A673 (cell line): ENCODE results near the gene ANK3. TPM values are rescaled to one million over a fixed set of nuclear protein-coding genes. Genes with fewer than 3 reads are reported as not detected.

Experiments
- BruUV-seq: library from RNA; stranded (reverse); fragments of 400-500 nt; replicated peaks from 2 replicates; lab custom pipeline; 2021; lab: Mats Ljungman, UMichigan
- CTCF ChIA-PET: fragments of 300-600 bp; sonication (Branson Sonifier 250); formaldehyde crosslinking; loops from one replicate; lab custom pipeline; 2022; ENCODE audit warnings: antibody characterized with exemption; lab: Charles Lee
- POLR2A ChIA-PET: fragments of 300-600 bp; sonication (Branson Sonifier 250); formaldehyde crosslinking; loops from one replicate; lab custom pipeline; 2022; ENCODE audit warnings: antibody characterized with exemption; ENCODE audit not compliant: low non-redundant PET; lab: Charles Lee
- DNase-seq: peaks from one replicate; pipeline ENCODE4 v3.0.0-alpha.2; 2015; ENCODE audit warnings: low spot score
- H3K27ac ChIP-seq: fragments of 200-600 bp; sonication (generic); 2 replicates; pipeline ENCODE4 v1.5.1; 2016; ENCODE audit warnings: mixed run types, low read depth, mild to moderate bottlenecking, mixed read lengths, antibody characterized with exemption, low read length; ENCODE audit not compliant: poor library complexity, severe bottlenecking
- H3K27me3 ChIP-seq: fragments of 200-600 bp; sonication (generic); replicated peaks from 2 replicates; pipeline ENCODE4 v1.6.1; 2017; ENCODE audit warnings: mixed run types, low read depth, mild to moderate bottlenecking, mixed read lengths, antibody characterized with exemption, low read length; ENCODE audit not compliant: insufficient read depth, poor library complexity
- H3K36me3 ChIP-seq: fragments of 200-600 bp; sonication (generic); 2 replicates; pipeline ENCODE4 v1.6.1; 2016; ENCODE audit warnings: mixed run types, mild to moderate bottlenecking, mixed read lengths, antibody characterized with exemption, low read length; ENCODE audit not compliant: insufficient read depth, poor library complexity, severe bottlenecking
- H3K4me1 ChIP-seq: fragments of 200-600 bp; sonication (generic); 2 replicates; pipeline ENCODE4 v1.6.1; 2017; ENCODE audit warnings: mixed run types, mild to moderate bottlenecking, mixed read lengths, antibody characterized with exemption, low read length; ENCODE audit not compliant: insufficient read depth, poor library complexity, severe bottlenecking
- H3K4me3 ChIP-seq: fragments of 200-600 bp; sonication (generic); 2 replicates; pipeline ENCODE4 v1.5.1; 2016; ENCODE audit warnings: low read depth, mixed run types, mild to moderate bottlenecking, mixed read lengths, low read length; ENCODE audit not compliant: poor library complexity, severe bottlenecking
- H3K9me3 ChIP-seq: fragments of 200-600 bp; sonication (generic); 2 replicates; pipeline ENCODE4 v1.6.1; 2016; ENCODE audit warnings: mixed run types, low read depth, mild to moderate bottlenecking, mixed read lengths, antibody characterized with exemption, low read length; ENCODE audit not compliant: poor library complexity, severe bottlenecking
- EZH2 ChIP-seq: fragments of 200-600 bp; sonication (generic); IDR thresholded peaks from 2 replicates; pipeline ENCODE4 v1.6.1; 2017; ENCODE audit warnings: borderline replicate concordance, low read depth, mild to moderate bottlenecking, mixed read lengths, antibody characterized with exemption, low read length; ENCODE audit not compliant: poor library complexity, severe bottlenecking
- intact Hi-C: fragments of 100-400 bp; cut with micrococcal nuclease; formaldehyde crosslinking; loops from one replicate; pipeline ENCODE4 v1.10.0; 2022; ENCODE audit not compliant: unreplicated experiment
- total RNA-seq: library from RNA; stranded (reverse); gene quantifications from 2 replicates; pipeline ENCODE4 v1.2.3, GENCODE V29; 2021
- TF ChIP-seq, protein P1 (sequence below): fragments of 300-800, 200-600 bp; sonication (generic); conservative IDR thresholded peaks from 2 replicates; pipeline ENCODE4 v1.5.1; 2017; ENCODE audit warnings: low read depth, mild to moderate bottlenecking, antibody characterized with exemption, low read length, moderate library complexity, mixed read lengths

The ANK3 gene
- total RNA-seq, 1 experiment from 2014 or later = 13.5 TPM

DNA sequence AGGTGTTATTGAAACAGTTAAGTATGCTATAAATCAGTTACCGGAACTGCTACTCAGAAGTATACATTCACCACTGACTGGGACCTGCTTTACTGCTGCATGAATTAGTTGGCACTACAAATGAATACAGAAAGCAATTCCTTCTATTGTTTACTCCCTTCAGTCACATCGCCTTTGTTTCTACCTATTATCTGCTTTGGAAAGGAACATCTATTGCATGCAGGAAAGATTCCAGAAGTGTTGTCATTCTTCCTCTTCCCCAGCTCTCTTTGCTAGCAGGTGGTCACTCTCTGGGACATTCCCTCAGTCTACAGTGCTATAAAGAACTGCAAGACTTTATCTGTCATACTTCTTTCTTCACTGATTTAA, 131.3 kb downstream of the ANK3 start:
- Histone ChIP-seq H3K9me3 (no peaks in the 10 kb centered on the region), H3K36me3 (no peaks in the 10 kb centered on the region), H3K27me3 (no peaks in the 10 kb centered on the region), H3K4me3 (no peak overlapping the region), H3K4me1 (peaks cover 6% of the 10 kb centered on the region), H3K27ac (no peak overlapping the region)
- BruUV-seq = no TSS peak
- no peak for TF ChIP-seq EZH2
- TF ChIP-seq, protein P1, sequence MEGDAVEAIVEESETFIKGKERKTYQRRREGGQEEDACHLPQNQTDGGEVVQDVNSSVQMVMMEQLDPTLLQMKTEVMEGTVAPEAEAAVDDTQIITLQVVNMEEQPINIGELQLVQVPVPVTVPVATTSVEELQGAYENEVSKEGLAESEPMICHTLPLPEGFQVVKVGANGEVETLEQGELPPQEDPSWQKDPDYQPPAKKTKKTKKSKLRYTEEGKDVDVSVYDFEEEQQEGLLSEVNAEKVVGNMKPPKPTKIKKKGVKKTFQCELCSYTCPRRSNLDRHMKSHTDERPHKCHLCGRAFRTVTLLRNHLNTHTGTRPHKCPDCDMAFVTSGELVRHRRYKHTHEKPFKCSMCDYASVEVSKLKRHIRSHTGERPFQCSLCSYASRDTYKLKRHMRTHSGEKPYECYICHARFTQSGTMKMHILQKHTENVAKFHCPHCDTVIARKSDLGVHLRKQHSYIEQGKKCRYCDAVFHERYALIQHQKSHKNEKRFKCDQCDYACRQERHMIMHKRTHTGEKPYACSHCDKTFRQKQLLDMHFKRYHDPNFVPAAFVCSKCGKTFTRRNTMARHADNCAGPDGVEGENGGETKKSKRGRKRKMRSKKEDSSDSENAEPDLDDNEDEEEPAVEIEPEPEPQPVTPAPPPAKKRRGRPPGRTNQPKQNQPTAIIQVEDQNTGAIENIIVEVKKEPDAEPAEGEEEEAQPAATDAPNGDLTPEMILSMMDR = no peak
- POLR2A ChIA-PET = no interaction called here
- intact Hi-C loops = no loop called here
- DNase-seq = no peak
- CTCF ChIA-PET = no interaction called here

DNA sequence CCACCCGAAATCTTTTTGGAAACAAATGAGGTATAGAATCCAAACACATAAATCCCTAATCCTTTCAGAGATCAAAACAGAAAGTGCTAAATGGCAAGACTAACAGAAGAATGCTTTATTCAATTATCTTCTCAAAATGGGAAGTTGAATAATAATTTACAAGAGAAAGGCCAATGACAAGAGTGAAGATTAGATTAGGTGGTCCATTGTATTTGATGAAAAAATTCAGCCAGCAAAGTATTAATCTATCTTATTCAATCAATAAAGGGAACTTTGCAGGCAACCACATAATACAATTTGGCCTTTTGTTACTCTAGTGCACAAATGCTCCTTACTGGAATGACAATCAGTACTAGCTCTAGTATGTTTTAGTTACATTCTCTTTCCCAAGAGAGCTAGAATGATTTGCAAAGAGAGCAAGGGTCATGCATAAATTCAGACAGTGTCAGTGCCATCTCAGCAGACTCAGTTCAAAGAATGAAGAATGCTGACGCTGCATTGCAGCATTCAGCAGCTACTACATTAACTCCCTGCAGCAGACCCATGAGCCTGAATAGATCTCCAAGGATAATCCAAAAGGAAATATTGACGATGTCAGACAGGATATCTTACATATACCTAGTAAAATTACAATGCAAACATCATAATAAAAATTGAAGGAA, 131.8 kb downstream of the ANK3 start:
- TF ChIP-seq EZH2 = no peak
- TF ChIP-seq, protein P1 = no peak
- intact Hi-C loops = no loop called here
- DNase-seq = peak; percentile 17
- BruUV-seq = no TSS peak
- no peak overlapping the region for H3K27ac ChIP-seq
- H3K36me3 ChIP-seq = no peaks in the 10 kb centered on the region
- POLR2A ChIA-PET = no interaction called here
- H3K27me3 ChIP-seq = no peaks in the 10 kb centered on the region
- CTCF ChIA-PET = no interaction called here
- H3K4me3 ChIP-seq = no peak overlapping the region
- no peaks in the 10 kb centered on the region for H3K9me3 ChIP-seq
- H3K4me1 ChIP-seq = peaks cover 6% of the 10 kb centered on the region

DNA sequence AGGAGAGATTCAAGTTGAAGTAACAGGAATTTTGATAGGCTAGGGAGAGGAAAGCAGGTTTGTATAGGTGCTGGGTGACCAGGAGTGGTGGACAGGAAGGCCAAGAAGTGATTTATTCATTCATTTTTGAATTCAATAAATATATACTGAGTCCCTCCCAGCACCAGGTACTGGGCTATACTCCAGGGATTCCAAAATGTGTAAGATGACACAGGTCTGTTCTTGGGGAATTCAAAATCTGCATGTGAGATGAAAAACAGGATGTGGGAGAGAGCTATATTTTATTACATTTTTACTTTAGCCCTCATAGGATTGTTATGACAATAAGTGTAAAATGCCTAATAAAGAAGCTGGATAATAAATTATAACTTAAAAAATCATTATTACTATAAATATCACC, 134.9 kb downstream of the ANK3 start:
- H3K36me3 ChIP-seq = no peaks in the 10 kb centered on the region
- H3K4me3 ChIP-seq = no peak overlapping the region
- H3K4me1 ChIP-seq = peaks cover 6% of the 10 kb centered on the region
- intact Hi-C loops = no loop called here
- BruUV-seq = no TSS peak
- no peak overlapping the region for H3K27ac ChIP-seq
- H3K9me3 ChIP-seq = no peaks in the 10 kb centered on the region
- no peak for TF ChIP-seq EZH2
- TF ChIP-seq, protein P1 = no peak
- no peaks in the 10 kb centered on the region for H3K27me3 ChIP-seq
- ChIA-PET CTCF (no interaction called here), POLR2A (no interaction called here)
- DNase-seq = no peak
